Type B pancreatic cell (in vitro differentiated cells): ENCODE data around the gene SAMD11. TPM values are rescaled to one million over a fixed set of nuclear protein-coding genes. Genes with fewer than 3 reads are reported as not detected.

ENCODE experiments used
- DNase-seq: peaks from one replicate; pipeline ENCODE4 v3.0.0; 2021; ENCODE audit warnings: mixed read lengths; ENCODE audit not compliant: unreplicated experiment; ENCODE audit errors: extremely low spot score
- H3K27ac Mint-ChIP-seq: 2 replicates; pipeline ENCODE4 v1.8.0; 2021; ENCODE audit warnings: mild to moderate bottlenecking, mixed read lengths
- H3K27me3 Mint-ChIP-seq: 2 replicates; pipeline ENCODE4 v1.8.0; 2021; ENCODE audit warnings: mixed read lengths
- H3K36me3 Mint-ChIP-seq: 2 replicates; pipeline ENCODE4 v1.8.0; 2021; ENCODE audit warnings: mixed read lengths
- H3K4me1 Mint-ChIP-seq: one replicate; pipeline ENCODE4 v1.8.0; 2021; ENCODE audit warnings: mixed read lengths; ENCODE audit not compliant: unreplicated experiment
- H3K4me3 Mint-ChIP-seq: 2 replicates; pipeline ENCODE4 v1.8.0; 2021; ENCODE audit warnings: mild to moderate bottlenecking, mixed read lengths
- H3K9me3 Mint-ChIP-seq: 2 replicates; pipeline ENCODE4 v1.8.0; 2021; ENCODE audit warnings: mixed read lengths
- total RNA-seq: library from RNA; stranded (reverse); gene quantifications from 2 replicates; pipeline ENCODE4 v1.2.1, GENCODE V29; 2021; ENCODE audit warnings: low replicate concordance
- TF ChIP-seq, protein P1 (sequence below): fragments of 200-600 bp; sonication (generic); conservative IDR thresholded peaks from 2 replicates; pipeline ENCODE4 v1.5.0; 2021; ENCODE audit warnings: antibody characterized with exemption, mild to moderate bottlenecking

SAMD11 gene
- total RNA-seq, 1 donor from 2014 or later: 50.5 TPM

DNA sequence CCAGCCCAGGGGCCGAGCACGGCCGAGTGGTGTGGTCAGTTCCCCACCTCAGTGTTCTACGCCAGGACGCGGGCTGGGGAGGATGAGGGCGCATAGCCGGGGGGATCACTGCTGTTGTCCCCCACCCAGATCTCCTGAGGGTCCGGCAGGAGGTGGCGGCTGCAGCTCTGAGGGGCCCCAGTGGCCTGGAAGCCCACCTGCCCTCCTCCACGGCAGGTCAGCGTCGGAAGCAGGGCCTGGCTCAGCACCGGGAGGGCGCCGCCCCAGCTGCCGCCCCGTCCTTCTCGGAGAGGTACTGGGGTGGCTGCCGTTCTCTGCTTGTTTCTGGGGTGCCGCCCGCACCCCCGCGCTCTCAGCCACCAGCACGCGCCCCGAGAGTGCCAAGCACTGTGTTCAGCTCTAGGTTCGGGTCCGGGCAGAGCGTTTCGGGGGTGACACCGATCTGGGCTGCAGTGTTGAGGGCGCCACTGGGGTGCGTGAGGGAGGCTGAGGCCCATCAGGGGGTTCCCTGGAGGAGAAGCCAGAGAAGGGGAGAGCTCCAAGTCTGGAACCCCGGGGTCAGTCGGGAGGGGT, 17.4 kb downstream of the SAMD11 start:
- TF ChIP-seq, protein P1, sequence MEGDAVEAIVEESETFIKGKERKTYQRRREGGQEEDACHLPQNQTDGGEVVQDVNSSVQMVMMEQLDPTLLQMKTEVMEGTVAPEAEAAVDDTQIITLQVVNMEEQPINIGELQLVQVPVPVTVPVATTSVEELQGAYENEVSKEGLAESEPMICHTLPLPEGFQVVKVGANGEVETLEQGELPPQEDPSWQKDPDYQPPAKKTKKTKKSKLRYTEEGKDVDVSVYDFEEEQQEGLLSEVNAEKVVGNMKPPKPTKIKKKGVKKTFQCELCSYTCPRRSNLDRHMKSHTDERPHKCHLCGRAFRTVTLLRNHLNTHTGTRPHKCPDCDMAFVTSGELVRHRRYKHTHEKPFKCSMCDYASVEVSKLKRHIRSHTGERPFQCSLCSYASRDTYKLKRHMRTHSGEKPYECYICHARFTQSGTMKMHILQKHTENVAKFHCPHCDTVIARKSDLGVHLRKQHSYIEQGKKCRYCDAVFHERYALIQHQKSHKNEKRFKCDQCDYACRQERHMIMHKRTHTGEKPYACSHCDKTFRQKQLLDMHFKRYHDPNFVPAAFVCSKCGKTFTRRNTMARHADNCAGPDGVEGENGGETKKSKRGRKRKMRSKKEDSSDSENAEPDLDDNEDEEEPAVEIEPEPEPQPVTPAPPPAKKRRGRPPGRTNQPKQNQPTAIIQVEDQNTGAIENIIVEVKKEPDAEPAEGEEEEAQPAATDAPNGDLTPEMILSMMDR: no peak
- no peak overlapping the region for H3K27ac Mint-ChIP-seq
- peaks cover 16% of the 10 kb centered on the region for H3K27me3 Mint-ChIP-seq
- no peak for DNase-seq
- no peaks in the 10 kb centered on the region for H3K9me3 Mint-ChIP-seq
- peak overlapping the region; percentile 77 for H3K4me3 Mint-ChIP-seq
- peaks cover 21% of the 10 kb centered on the region for H3K4me1 Mint-ChIP-seq
- H3K36me3 Mint-ChIP-seq: no peaks in the 10 kb centered on the region

DNA sequence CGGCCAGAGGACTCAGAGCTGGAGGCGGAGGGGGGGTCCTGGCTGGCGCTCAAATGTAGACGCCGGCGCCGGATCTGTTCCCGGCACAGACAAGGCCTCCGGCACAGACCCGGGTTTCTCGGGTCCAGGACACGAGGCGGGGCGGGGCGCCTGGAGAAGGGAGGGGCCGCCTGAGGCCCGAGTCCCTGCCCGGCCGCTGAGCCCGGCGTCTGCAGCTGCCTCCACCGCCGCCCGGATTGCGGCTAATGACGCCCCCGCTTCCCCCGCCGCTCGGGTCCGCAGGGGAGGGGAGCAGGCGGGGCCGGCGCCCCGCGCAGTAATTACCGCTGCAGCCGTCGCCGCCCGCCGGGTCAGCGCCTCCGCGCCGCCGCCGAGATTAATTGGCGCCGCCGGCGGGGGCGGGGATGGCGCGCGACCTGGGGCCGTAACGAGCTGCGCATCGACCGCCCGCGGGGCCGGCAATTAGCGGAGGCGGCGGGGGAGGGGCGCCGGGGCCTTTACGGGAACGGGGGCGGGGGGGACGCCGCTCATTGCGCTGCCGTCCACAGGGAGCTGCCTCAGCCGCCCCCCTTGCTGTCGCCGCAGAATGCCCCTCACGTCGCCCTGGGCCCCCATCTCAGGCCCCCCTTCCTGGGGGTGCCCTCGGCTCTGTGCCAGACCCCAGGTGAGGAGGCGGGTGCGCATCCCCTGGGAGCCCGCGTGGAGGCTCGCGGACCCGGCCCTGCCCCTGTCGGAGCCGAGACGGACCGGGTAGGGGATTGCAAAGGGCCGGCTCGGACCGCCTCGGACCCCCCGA, 18.1 kb downstream of the SAMD11 start:
- Mint-ChIP-seq H3K4me1 (peaks cover 21% of the 10 kb centered on the region), H3K36me3 (no peaks in the 10 kb centered on the region), H3K9me3 (no peaks in the 10 kb centered on the region), H3K4me3 (peak overlapping the region; percentile 77), H3K27me3 (peaks cover 14% of the 10 kb centered on the region), H3K27ac (no peak overlapping the region)
- peak; percentile 89 for DNase-seq
- TF ChIP-seq, protein P1: no peak

GRCh38 chr1:942411-942821, 18.7 kb downstream of the SAMD11 start:
- TF ChIP-seq, protein P1: no peak
- Mint-ChIP-seq H3K27me3 (peaks cover 13% of the 10 kb centered on the region), H3K4me1 (peaks cover 21% of the 10 kb centered on the region), H3K27ac (no peak overlapping the region), H3K4me3 (no peak overlapping the region), H3K36me3 (peaks cover 3% of the 10 kb centered on the region), H3K9me3 (no peaks in the 10 kb centered on the region)
- no peak for DNase-seq

DNA sequence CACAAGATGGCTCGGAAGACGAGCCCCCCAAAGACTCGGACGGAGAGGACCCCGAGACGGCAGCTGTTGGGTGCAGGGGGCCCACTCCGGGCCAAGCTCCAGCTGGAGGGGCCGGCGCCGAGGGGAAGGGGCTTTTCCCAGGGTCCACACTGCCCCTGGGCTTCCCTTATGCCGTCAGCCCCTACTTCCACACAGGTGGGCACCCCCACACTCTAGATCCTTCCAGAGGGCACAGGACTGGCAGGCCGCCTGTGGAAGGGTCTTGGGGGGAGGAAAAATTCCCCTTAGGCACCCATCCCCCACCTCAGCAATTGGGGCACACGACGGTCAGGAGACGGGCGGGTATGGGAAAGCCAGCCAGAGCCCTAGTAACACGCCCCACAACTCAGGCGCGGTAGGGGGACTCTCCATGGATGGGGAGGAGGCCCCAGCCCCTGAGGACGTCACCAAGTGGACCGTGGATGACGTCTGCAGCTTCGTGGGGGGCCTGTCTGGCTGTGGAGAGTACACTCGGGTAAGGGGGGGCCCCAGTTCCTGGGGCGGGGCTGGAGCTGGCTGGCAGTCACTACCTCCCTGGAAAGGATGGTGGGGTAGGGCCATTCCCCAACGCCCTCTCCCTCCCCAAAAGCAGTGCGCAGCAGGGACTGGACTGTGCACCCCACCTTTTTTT, 19.3 kb downstream of the SAMD11 start:
- Mint-ChIP-seq H3K36me3 (peaks cover 3% of the 10 kb centered on the region), H3K9me3 (no peaks in the 10 kb centered on the region), H3K27ac (no peak overlapping the region), H3K27me3 (peaks cover 10% of the 10 kb centered on the region), H3K4me3 (no peak overlapping the region), H3K4me1 (peaks cover 17% of the 10 kb centered on the region)
- no peak for DNase-seq
- TF ChIP-seq, protein P1: no peak

- Mint-ChIP-seq H3K4me3 (no peak overlapping the region), H3K4me1 (peaks cover 12% of the 10 kb centered on the region), H3K36me3 (peaks cover 3% of the 10 kb centered on the region), H3K27ac (no peak overlapping the region), H3K27me3 (peaks cover 6% of the 10 kb centered on the region), H3K9me3 (no peaks in the 10 kb centered on the region)
- no peak for DNase-seq
- TF ChIP-seq, protein P1: no peak
These were observed 20.0 kb downstream of the SAMD11 start for GRCh38 chr1:943545-944340.
